Lung (tissue), 12 donors: ENCODE results near the gene ADAMTS2. TPM values are rescaled to one million over a fixed set of nuclear protein-coding genes. Genes with fewer than 3 reads are reported as not detected.

Experiments
- ATAC-seq: fragments of 200-7000 bp; cut with Tn5 transposase; one replicate; pipeline ENCODE4 v1.9.1; 2020; ENCODE audit warnings: moderate number of reproducible peaks; ENCODE audit not compliant: insufficient read depth, low FRiP score
- DNase-seq, 3 donors: peaks; one replicate each; pipeline ENCODE4 v3.0.0-alpha.2; 2013 to 2017
- H3K27ac ChIP-seq, 2 donors: one replicate each; pipeline ENCODE4 v1.5.1; 2013; ENCODE audit warnings: mild to moderate bottlenecking in 2 of 2, moderate library complexity in 2 of 2, control low read depth in 1 of 2, inconsistent platforms in 1 of 2, low read depth in 1 of 2, low read length in 1 of 2
- H3K27me3 ChIP-seq, 3 donors: one replicate each; pipeline ENCODE4 v1.5.1; 2013; ENCODE audit warnings: low read length in 2 of 3; ENCODE audit not compliant: control insufficient read depth in 3 of 3, insufficient read depth in 3 of 3
- H3K36me3 ChIP-seq, 4 donors: one replicate each; pipeline ENCODE4 v1.5.1; 2013; ENCODE audit warnings: low read length in 4 of 4, mild to moderate bottlenecking in 1 of 4, moderate library complexity in 1 of 4; ENCODE audit not compliant: control insufficient read depth in 4 of 4, insufficient read depth in 4 of 4
- H3K4me1 ChIP-seq, 5 donors: one replicate each; pipeline ENCODE4 v1.5.1; 2013; ENCODE audit warnings: low read length in 5 of 5, mild to moderate bottlenecking in 2 of 5, moderate library complexity in 1 of 5; ENCODE audit not compliant: control insufficient read depth in 5 of 5, insufficient read depth in 5 of 5
- H3K4me3 ChIP-seq: one replicate; pipeline ENCODE4 v1.5.1; 2013; ENCODE audit warnings: mild to moderate bottlenecking, control low read depth, moderate library complexity
- H3K9ac ChIP-seq, 2 donors: one replicate each; pipeline ENCODE4 v1.5.1; 2013; ENCODE audit warnings: low read length in 2 of 2, control low read depth in 1 of 2; ENCODE audit not compliant: insufficient read depth in 1 of 2
- H3K9me3 ChIP-seq, 4 donors: one replicate each; pipeline ENCODE4 v1.5.1; 2013; ENCODE audit warnings: low read length in 3 of 4, mild to moderate bottlenecking in 1 of 4, moderate library complexity in 1 of 4; ENCODE audit not compliant: control insufficient read depth in 4 of 4, insufficient read depth in 3 of 4
- CTCF ChIP-seq: IDR thresholded peaks from 2 replicates; pipeline ENCODE4 v1.5.1; 2012; ENCODE audit warnings: mild to moderate bottlenecking; ENCODE audit errors: control extremely low read depth, extremely low read depth
- WGBS, 2 donors: extraction: QIAGEN DNeasy Blood & Tissue Kit; methylation state at CpG; one replicate each; pipeline ENCODE4 v1.1.7; 2013; 5-methylcytosine and 5-hydroxymethylcytosine counted together
- polyA plus RNA-seq, 2 donors: library from polyadenylated mRNA; stranded (reverse); fragments of 200-250 nt; gene quantifications; one replicate each; pipeline ENCODE4 v1.2.1, GENCODE V29; 2013
- total RNA-seq, 2 donors: library from RNA; depleted of rRNA in 1 of 2; stranded (reverse); fragments of >200 nt in 1 of 2; gene quantifications; one replicate each; pipeline ENCODE4 v1.2.1, GENCODE V29; 2014 to 2021
- donor health status: control.
- donor health status: control.
- donor health status: Bipolar disorder and iron deficiency.
- donor health status: healthy.
- donor health status: DM: yes; HTN: yes; CAD: no.

ADAMTS2 gene
- total and polyA plus RNA-seq, 4 donors: 9.3 to 45.5 (median 28.7) TPM

- ATAC-seq: no peak
- Histone ChIP-seq H3K4me1 (no peaks in the 10 kb centered on the region), H3K9me3 (no peaks in the 10 kb centered on the region), H3K4me3 (no peak overlapping the region), H3K36me3 (no peaks in the 10 kb centered on the region), H3K9ac (no peak overlapping the region), H3K27me3 (no peaks in the 10 kb centered on the region), H3K27ac (no peak overlapping the region)
- no peak for TF ChIP-seq CTCF
- no peak for DNase-seq
- WGBS, 2 donors: 89 to 98% methylated on average over 8 to 10 of the region's 10 CpGs
These were observed 132.4 kb downstream of the ADAMTS2 start for GRCh38 chr5:179212870-179213269.

- ATAC-seq (no peak), DNase-seq (no peak)
- no peak overlapping the region for H3K27ac ChIP-seq
- H3K4me1 ChIP-seq: no peaks in the 10 kb centered on the region
- H3K4me3 ChIP-seq: no peak overlapping the region
- no peak overlapping the region for H3K9ac ChIP-seq
- H3K36me3 ChIP-seq: no peaks in the 10 kb centered on the region
- H3K27me3 ChIP-seq: no peaks in the 10 kb centered on the region
- H3K9me3 ChIP-seq: no peaks in the 10 kb centered on the region
- no peak for TF ChIP-seq CTCF
- 83 to 90% methylated on average over 12 of the region's 12 CpGs for WGBS, 2 donors
These were observed 133.6 kb downstream of the ADAMTS2 start for GRCh38 chr5:179211631-179212030.

- Histone ChIP-seq H3K9ac (no peak overlapping the region), H3K27me3 (no peaks in the 10 kb centered on the region), H3K36me3 (no peaks in the 10 kb centered on the region), H3K27ac (no peak overlapping the region), H3K4me3 (no peak overlapping the region), H3K9me3 (no peaks in the 10 kb centered on the region), H3K4me1 (no peaks in the 10 kb centered on the region)
- no peak for DNase-seq
- WGBS, 2 donors: 87 to 92% methylated on average over 2 to 3 of the region's 3 CpGs
- no peak for TF ChIP-seq CTCF
- ATAC-seq: no peak
These were observed 134.2 kb downstream of the ADAMTS2 start for GRCh38 chr5:179211068-179211467.

GRCh38 chr5:179210478-179210877 lies 134.8 kb downstream of the ADAMTS2 start:
- 79 to 87% methylated on average over 6 of the region's 6 CpGs for WGBS, 2 donors
- TF ChIP-seq CTCF: no peak
- no peaks in the 10 kb centered on the region for H3K27me3 ChIP-seq
- H3K4me1 ChIP-seq: no peaks in the 10 kb centered on the region
- DNase-seq (no peak), ATAC-seq (no peak)
- no peak overlapping the region for H3K9ac ChIP-seq
- H3K36me3 ChIP-seq: no peaks in the 10 kb centered on the region
- H3K4me3 ChIP-seq: no peak overlapping the region
- no peak overlapping the region for H3K27ac ChIP-seq
- H3K9me3 ChIP-seq: no peaks in the 10 kb centered on the region
